Neural crest cell (in vitro differentiated cells): ENCODE data around the gene BARHL1. TPM values are rescaled to one million over a fixed set of nuclear protein-coding genes. Genes with fewer than 3 reads are reported as not detected.
A peak's percentile ranks its signal among the peaks of the same experiment; 100 is the strongest.

Experiments used
- DNase-seq: peaks from one replicate; pipeline ENCODE4 v3.0.0; 2021; ENCODE audit warnings: low read depth, mixed read lengths, low spot score
- H3K27ac Mint-ChIP-seq: one replicate; pipeline ENCODE4 v1.8.0; 2021; ENCODE audit warnings: mild to moderate bottlenecking, mixed read lengths; ENCODE audit not compliant: unreplicated experiment
- H3K27me3 Mint-ChIP-seq: 2 replicates; pipeline ENCODE4 v1.8.0; 2021; ENCODE audit warnings: low read depth, mild to moderate bottlenecking, mixed read lengths
- H3K36me3 Mint-ChIP-seq: 2 replicates; pipeline ENCODE4 v1.8.0; 2021; ENCODE audit warnings: low read depth, mild to moderate bottlenecking, mixed read lengths
- H3K4me1 Mint-ChIP-seq: 2 replicates; pipeline ENCODE4 v1.8.0; 2021; ENCODE audit warnings: mixed read lengths
- H3K4me3 Mint-ChIP-seq: one replicate; pipeline ENCODE4 v1.8.0; 2021; ENCODE audit warnings: mild to moderate bottlenecking, mixed read lengths
- H3K9me3 Mint-ChIP-seq: 2 replicates; pipeline ENCODE4 v1.8.0; 2021; ENCODE audit warnings: mixed read lengths
- CTCF ChIP-seq: fragments of 200-600 bp; sonication (generic); conservative IDR thresholded peaks from 2 replicates; pipeline ENCODE4 v1.5.0; 2021; ENCODE audit warnings: antibody characterized with exemption, mild to moderate bottlenecking
- total RNA-seq: library from RNA; stranded (reverse); gene quantifications from 2 replicates; pipeline ENCODE4 v1.2.1, GENCODE V29; 2021

BARHL1 gene
- total RNA-seq, 1 donor from 2014 or later: not detected

- Mint-ChIP-seq H3K27ac (no peak overlapping the region), H3K27me3 (no peaks in the 10 kb centered on the region), H3K4me3 (no peak overlapping the region), H3K9me3 (no peaks in the 10 kb centered on the region), H3K36me3 (peaks cover 14% of the 10 kb centered on the region), H3K4me1 (peaks cover 9% of the 10 kb centered on the region)
- no peak for TF ChIP-seq CTCF
- no peak for DNase-seq
Observed at GRCh38 chr9:132609829-132610228, 27.4 kb downstream of the BARHL1 start.

- no peak overlapping the region for H3K27ac Mint-ChIP-seq
- H3K4me3 Mint-ChIP-seq: no peak overlapping the region
- peaks cover 10% of the 10 kb centered on the region for H3K36me3 Mint-ChIP-seq
- H3K9me3 Mint-ChIP-seq: no peaks in the 10 kb centered on the region
- no peak for DNase-seq
- H3K4me1 Mint-ChIP-seq: peaks cover 9% of the 10 kb centered on the region
- H3K27me3 Mint-ChIP-seq: no peaks in the 10 kb centered on the region
- TF ChIP-seq CTCF: no peak
Observed at GRCh38 chr9:132610661-132611060, 28.3 kb downstream of the BARHL1 start.

- Mint-ChIP-seq H3K9me3 (no peaks in the 10 kb centered on the region), H3K4me1 (peaks cover 2% of the 10 kb centered on the region), H3K4me3 (no peak overlapping the region), H3K27ac (no peak overlapping the region), H3K36me3 (peaks cover 16% of the 10 kb centered on the region), H3K27me3 (no peaks in the 10 kb centered on the region)
- no peak for DNase-seq
- no peak for TF ChIP-seq CTCF
Observed at GRCh38 chr9:132614324-132614723, 31.9 kb downstream of the BARHL1 start.

GRCh38 chr9:132615774-132616173 is 33.4 kb downstream of the BARHL1 start:
- Mint-ChIP-seq H3K27me3 (no peaks in the 10 kb centered on the region), H3K4me1 (no peaks in the 10 kb centered on the region), H3K4me3 (no peak overlapping the region), H3K36me3 (peaks cover 14% of the 10 kb centered on the region), H3K27ac (no peak overlapping the region), H3K9me3 (no peaks in the 10 kb centered on the region)
- TF ChIP-seq CTCF: no peak
- no peak for DNase-seq

GRCh38 chr9:132616725-132617124 is 34.3 kb downstream of the BARHL1 start:
- peak overlapping the region; percentile 28 for H3K27ac Mint-ChIP-seq
- H3K36me3 Mint-ChIP-seq: peaks cover 12% of the 10 kb centered on the region
- no peaks in the 10 kb centered on the region for H3K4me1 Mint-ChIP-seq
- no peaks in the 10 kb centered on the region for H3K9me3 Mint-ChIP-seq
- H3K4me3 Mint-ChIP-seq: no peak overlapping the region
- no peak for DNase-seq
- TF ChIP-seq CTCF: no peak
- H3K27me3 Mint-ChIP-seq: no peaks in the 10 kb centered on the region

GRCh38 chr9:132622159-132622558 is 39.8 kb downstream of the BARHL1 start:
- DNase-seq: no peak
- H3K36me3 Mint-ChIP-seq: peaks cover 10% of the 10 kb centered on the region
- H3K27ac Mint-ChIP-seq: no peak overlapping the region
- H3K4me3 Mint-ChIP-seq: no peak overlapping the region
- no peak for TF ChIP-seq CTCF
- no peaks in the 10 kb centered on the region for H3K9me3 Mint-ChIP-seq
- no peaks in the 10 kb centered on the region for H3K27me3 Mint-ChIP-seq
- no peaks in the 10 kb centered on the region for H3K4me1 Mint-ChIP-seq
